Transverse colon (tissue), 4 donors: Measurements from ENCODE around the gene VAT1. TPM values are rescaled to one million over a fixed set of nuclear protein-coding genes. Genes with fewer than 3 reads are reported as not detected.

ENCODE experiments used
- DNase-seq: peaks from one replicate; pipeline ENCODE4 v3.0.0-alpha.2; 2019
- H3K27ac ChIP-seq, 4 donors: fragments of 200-600 bp; sonication (generic); 2 replicates each; pipeline ENCODE4 v1.5.1; 2016 to 2018; ENCODE audit warnings: inconsistent platforms in 4 of 4
- H3K27me3 ChIP-seq: fragments of 200-600 bp; sonication (generic); 2 replicates; pipeline ENCODE4 v1.5.1; 2017; ENCODE audit warnings: inconsistent platforms
- H3K36me3 ChIP-seq, 4 donors: fragments of 200-600 bp; sonication (generic); 2 replicates each; pipeline ENCODE4 v1.5.1; 2017 to 2019; ENCODE audit warnings: inconsistent platforms in 4 of 4
- H3K4me1 ChIP-seq, 4 donors: fragments of 200-600 bp; sonication (generic); 2 replicates each; pipeline ENCODE4 v1.5.1; 2017 to 2020; ENCODE audit warnings: inconsistent platforms in 4 of 4
- H3K4me3 ChIP-seq, 4 donors: fragments of 200-600 bp; sonication (generic); 1 replicate in 1 of 4; 2 replicates in 3 of 4; pipeline versions ENCODE4 v1.5.1 to v1.6.1; 2017 to 2019; ENCODE audit warnings: inconsistent platforms in 4 of 4
- H3K9me3 ChIP-seq, 2 donors: fragments of 200-600 bp; sonication (generic); 2 replicates each; pipeline ENCODE4 v1.5.1; 2017 to 2019; ENCODE audit warnings: inconsistent platforms in 2 of 2
- EP300 ChIP-seq: sonication (generic); formaldehyde crosslinking; IDR thresholded peaks from one replicate; pipeline ENCODE4 v1.6.1; 2017; ENCODE audit warnings: antibody characterized with exemption, low read depth
- POLR2A ChIP-seq: fragments of 450-650 bp; IDR thresholded peaks from one replicate; pipeline ENCODE4 v1.6.1; 2016; ENCODE audit warnings: antibody characterized with exemption, mild to moderate bottlenecking, moderate library complexity
- POLR2AphosphoS5 ChIP-seq, 3 donors: sonication (generic); formaldehyde crosslinking; IDR thresholded peaks; one replicate each; pipeline ENCODE4 v1.6.1; 2016; ENCODE audit warnings: antibody characterized with exemption in 3 of 3
- WGBS, 2 donors: methylation state at CpG; one replicate each; pipeline ENCODE4 v1.1.5; 2018; ENCODE audit warnings: low coverage in 1 of 2; 5-methylcytosine and 5-hydroxymethylcytosine counted together
- in situ Hi-C, 4 donors: fragments of 200-750 bp; cut with MboI; loops; one replicate each; pipeline versions ENCODE4 v1.15.0 to v1.15.1; 2017; ENCODE audit warnings: low sequenced_read_pairs in 3 of 4, low pct_ligation_motif_present in 1 of 4, low pct_unique_long_range_greater_than_20kb in 1 of 4
- intact Hi-C: fragments of 100-400 bp; cut with DNase I; formaldehyde crosslinking; loops from one replicate; pipeline ENCODE4 v1.15.1; 2023; ENCODE audit warnings: low total_unique reads
- total RNA-seq, 4 donors: library from RNA; depleted of rRNA; stranded (reverse); fragments of >200 nt; gene quantifications; one replicate each; pipeline ENCODE4 v1.1.0, GENCODE V29; 2016
- TF ChIP-seq, protein P1 (sequence below), 5 experiments: fragments of 200-600 bp in 3 of 5; fragments of 450-650 bp in 2 of 5; sonication (generic) in 3 of 5; IDR thresholded peaks; 1 replicate in 2 of 5; 2 replicates in 3 of 5; pipeline ENCODE4 v1.5.1; 2016 to 2017; ENCODE audit warnings: antibody characterized with exemption in 5 of 5, inconsistent platforms in 3 of 5, mild to moderate bottlenecking in 2 of 5, moderate library complexity in 1 of 5

Gene VAT1
- total RNA-seq, 4 donors from 2014 or later, result 26.2 to 94.1 (median 65.7) TPM

DNA sequence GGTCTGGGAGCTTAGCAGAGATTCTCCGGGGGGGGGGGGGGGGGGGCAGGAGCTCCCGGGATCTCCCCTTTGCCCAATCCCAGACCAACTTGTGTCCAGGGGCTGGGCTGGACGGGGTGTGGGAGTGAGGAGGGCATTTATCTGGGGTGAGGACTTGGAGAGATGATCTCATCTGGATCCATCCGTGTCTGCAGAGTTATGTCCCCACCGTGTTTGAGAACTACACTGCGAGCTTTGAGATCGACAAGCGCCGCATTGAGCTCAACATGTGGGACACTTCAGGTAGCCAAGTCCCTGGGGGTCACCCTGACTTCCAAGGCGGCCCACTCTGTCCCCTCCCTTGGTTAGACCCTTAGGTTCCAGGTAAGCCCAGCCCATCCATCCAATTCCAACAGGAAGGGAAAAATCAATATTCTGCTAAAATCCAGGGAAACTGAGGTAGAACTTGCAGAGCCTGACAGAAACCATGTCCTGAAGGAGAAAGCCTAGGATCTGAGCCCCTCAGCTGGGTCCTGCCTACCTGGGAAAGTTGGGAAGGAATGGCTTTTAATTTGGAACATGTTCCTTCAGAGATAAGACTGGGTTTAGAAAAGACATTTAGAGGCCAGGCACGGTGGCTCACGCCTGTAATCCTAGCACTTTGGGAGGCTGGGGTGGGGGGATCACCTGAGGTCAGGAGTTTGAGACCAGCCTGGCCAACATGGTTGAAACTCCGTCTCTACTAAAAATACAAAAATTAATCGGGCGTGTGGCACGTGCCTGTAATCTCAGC is 3.8 kb upstream of the VAT1 start:
- Histone ChIP-seq H3K9me3 (no peaks in the 10 kb centered on the region), H3K27me3 (peaks cover 3% of the 10 kb centered on the region), H3K4me3 (no peak overlapping the region), H3K27ac (peak overlapping the region in 3 of 4 donors; percentile 67 to 86 (median 80)), H3K4me1 (peaks cover 6 to 21% (median 15%) of the 10 kb centered on the region in 4 donors), H3K36me3 (no peaks in the 10 kb centered on the region)
- WGBS, 2 donors, result 67 to 74% methylated on average over 8 to 16 of the region's 16 CpGs
- in situ Hi-C loops, result loop anchor here in 1 of 4 donors (25.0 kb wide), 1 partner anchor 311 kb away; no protein-coding TSS in a partner anchor
- no peak for DNase-seq
- TF ChIP-seq EP300, result no peak
- TF ChIP-seq, protein P1, sequence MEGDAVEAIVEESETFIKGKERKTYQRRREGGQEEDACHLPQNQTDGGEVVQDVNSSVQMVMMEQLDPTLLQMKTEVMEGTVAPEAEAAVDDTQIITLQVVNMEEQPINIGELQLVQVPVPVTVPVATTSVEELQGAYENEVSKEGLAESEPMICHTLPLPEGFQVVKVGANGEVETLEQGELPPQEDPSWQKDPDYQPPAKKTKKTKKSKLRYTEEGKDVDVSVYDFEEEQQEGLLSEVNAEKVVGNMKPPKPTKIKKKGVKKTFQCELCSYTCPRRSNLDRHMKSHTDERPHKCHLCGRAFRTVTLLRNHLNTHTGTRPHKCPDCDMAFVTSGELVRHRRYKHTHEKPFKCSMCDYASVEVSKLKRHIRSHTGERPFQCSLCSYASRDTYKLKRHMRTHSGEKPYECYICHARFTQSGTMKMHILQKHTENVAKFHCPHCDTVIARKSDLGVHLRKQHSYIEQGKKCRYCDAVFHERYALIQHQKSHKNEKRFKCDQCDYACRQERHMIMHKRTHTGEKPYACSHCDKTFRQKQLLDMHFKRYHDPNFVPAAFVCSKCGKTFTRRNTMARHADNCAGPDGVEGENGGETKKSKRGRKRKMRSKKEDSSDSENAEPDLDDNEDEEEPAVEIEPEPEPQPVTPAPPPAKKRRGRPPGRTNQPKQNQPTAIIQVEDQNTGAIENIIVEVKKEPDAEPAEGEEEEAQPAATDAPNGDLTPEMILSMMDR (IDR thresholded peaks at IDR 0.05), result no peak
- TF ChIP-seq POLR2AphosphoS5 (IDR thresholded peaks at IDR 0.05), result no peak
- TF ChIP-seq POLR2A, result no peak
- intact Hi-C loops, result no loop called here

DNA sequence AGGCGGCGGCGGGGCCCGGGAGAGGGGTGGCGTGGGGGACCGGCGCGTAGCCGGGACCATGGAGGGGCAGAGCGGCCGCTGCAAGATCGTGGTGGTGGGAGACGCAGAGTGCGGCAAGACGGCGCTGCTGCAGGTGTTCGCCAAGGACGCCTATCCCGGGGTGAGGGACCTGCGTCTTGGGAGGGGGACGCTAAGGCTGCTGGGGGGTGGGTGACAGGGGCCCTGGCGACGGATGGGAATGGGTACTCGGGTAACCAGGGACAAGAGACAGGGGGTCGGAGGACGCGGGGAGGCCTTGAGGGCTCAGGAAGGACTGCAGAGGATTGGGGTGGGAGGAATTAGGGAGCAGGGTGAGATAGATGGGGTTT is 3.1 kb upstream of the VAT1 start:
- Histone ChIP-seq H3K36me3 (no peaks in the 10 kb centered on the region), H3K27me3 (peaks cover 3% of the 10 kb centered on the region), H3K27ac (peak overlapping the region; percentile 67 to 86 (median 74)), H3K9me3 (no peaks in the 10 kb centered on the region), H3K4me1 (peaks cover 6 to 25% (median 18%) of the 10 kb centered on the region in 4 donors), H3K4me3 (peak overlapping the region; percentile 35 to 57 (median 43))
- intact Hi-C loops, result no loop called here
- in situ Hi-C loops, result loop anchor here in 1 of 4 donors (25.0 kb wide), 1 partner anchor 312 kb away; no protein-coding TSS in a partner anchor
- WGBS, 2 donors, result 10% methylated on average over 26 of the region's 27 CpGs; no CpG with 5 or more reads in 1 of the 2 donors
- no peak for DNase-seq
- TF ChIP-seq EP300, result no peak
- no peak for TF ChIP-seq POLR2A
- TF ChIP-seq POLR2AphosphoS5 (IDR thresholded peaks at IDR 0.05), result no peak
- TF ChIP-seq, protein P1 (IDR thresholded peaks at IDR 0.05), result no peak

DNA sequence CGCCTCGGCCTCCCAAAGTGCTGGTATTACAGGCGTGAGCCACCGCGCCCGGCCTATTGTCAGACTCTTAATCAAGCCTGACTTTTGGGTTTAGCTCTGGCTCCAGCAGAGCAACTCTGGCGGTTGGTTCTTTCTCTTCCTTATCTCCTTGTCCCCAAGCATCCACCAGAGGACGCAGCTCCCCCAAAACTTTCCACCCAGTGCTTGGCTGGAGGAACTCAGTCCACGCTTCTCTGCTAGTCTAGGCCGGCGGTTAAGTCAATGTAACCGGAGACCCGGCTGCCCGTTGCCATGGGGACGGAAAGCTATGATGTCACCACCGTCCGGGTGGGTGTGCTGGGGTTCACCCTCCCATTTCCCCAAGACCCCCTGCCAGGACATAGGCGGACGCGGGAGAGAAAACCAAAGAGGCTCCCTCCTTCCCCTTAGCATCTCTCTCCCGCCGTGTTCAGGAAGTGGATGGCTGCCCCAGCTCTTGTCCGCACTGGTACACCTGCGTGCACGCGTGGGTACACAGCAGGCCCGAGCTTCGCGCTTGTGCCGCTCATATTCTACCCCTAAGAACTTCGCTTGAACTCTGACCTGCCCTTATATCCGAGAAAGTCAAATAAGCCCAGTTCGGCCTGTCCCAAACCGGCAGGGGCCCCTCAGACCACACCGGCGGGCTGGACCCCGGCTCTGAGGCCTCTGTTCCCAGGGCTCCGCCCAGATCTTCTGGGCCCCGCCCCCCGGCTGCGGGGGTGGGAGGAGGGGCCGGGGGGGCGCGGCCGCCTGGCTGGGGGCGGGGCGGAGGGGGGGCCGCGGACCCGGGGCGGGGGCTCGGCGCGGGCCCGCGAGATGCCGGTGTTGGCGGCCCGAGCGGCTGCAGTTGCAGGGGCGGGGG is 2.5 kb upstream of the VAT1 start, which contains the start of gene RND2:
TSS of gene RND2 (plus strand) at position 825 of the 883 bp plus-strand sequence. CDS start 117 bp downstream, outside the sequence.
- in situ Hi-C loops, result loop anchor here in 2 of 4 donors (25.0 kb wide), 1 partner anchor 313 kb away; no protein-coding TSS in a partner anchor
- TF ChIP-seq POLR2AphosphoS5 (IDR thresholded peaks at IDR 0.05) (no peak), POLR2A (peak; percentile 21), EP300 (no peak)
- TF ChIP-seq, protein P1 (IDR thresholded peaks at IDR 0.05), result peak; percentile 52 to 80 (median 64)
- H3K9me3 ChIP-seq, result no peaks in the 10 kb centered on the region
- peaks cover 3% of the 10 kb centered on the region for H3K27me3 ChIP-seq
- 0% methylated on average over 34 of the region's 61 CpGs; no CpG with 5 or more reads in 1 of the 2 donors for WGBS, 2 donors
- H3K36me3 ChIP-seq, result no peaks in the 10 kb centered on the region
- DNase-seq, result peak; percentile 87
- peaks cover 6 to 31% (median 25%) of the 10 kb centered on the region in 4 donors for H3K4me1 ChIP-seq
- H3K4me3 ChIP-seq, result peak within 1 kb of the TSS; percentile 35 to 57 (median 43)
- peak within 1 kb of the TSS; percentile 67 to 86 (median 74) for H3K27ac ChIP-seq
- intact Hi-C loops, result no loop called here
